ENCODE measurements around the gene COX6A2.
"Not testable (repeated sequence)": the region's sequence is repeated elsewhere in the genome, so short reads cannot be mapped to it uniquely, and the experiment has no call there.

The COX6A2 gene

DNA sequence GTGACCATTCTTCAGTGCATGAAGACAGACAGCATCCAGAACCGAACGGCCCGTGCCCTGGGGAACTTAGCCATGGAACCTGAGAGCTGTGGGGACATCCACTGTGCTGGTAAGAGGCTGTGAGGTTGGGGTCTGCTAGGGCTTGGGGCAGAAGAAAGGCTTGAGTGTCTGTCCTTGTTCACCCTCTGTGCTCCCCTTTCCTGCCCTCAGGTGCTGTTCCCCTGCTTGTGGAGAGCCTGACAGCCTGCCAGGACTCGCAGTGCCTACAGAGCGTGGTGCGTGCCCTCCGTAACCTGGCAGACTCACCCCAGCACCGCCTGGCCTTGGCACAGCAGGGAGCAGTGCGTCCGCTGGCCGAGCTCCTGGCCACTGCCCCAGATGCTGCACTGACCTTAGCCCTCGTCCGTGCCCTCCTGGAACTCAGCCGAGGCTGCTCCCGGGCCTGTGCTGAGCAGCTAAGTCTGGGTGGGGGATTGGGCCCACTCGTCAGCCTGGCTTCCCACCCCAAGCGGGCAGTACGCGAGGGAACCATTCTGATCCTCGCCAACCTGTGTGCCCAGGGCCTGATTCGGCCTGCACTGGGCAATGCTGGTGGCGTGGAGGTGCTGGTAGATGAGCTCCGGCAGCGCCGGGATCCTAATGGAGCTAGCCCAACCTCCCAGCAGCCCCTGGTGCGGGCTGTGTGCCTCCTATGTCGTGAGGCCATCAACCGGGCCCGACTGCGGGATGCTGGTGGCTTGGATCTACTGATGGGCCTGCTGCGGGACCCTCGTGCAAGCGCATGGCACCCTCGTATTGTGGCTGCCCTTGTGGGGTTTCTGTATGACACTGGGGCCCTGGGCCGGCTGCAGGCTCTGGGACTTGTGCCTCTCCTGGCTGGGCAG lies 34.0 kb upstream of the COX6A2 start:
- no peak for DNase-seq

GRCh38 chr16:31461201-31461920 lies 33.2 kb upstream of the COX6A2 start:
- DNase-seq = no peak

DNA sequence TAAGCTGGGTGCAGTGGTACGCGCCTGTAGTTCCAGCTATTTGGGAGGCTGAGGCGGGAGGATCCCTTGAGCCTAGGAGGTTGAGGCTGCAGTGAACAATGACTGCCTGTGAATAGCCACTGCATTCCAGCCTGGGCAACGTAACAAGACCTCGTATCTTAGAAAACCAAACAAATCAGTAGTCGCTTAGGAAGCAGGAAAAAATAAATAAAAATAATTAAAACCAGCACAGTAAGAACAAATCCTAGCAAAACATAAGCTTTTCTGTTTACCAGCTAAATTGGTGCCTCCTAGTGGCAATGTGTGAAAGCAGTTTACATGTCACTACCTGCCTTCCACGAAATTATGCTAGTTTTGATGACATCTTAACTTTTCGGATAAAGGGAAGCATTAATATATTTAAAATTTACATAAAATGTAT lies 32.4 kb upstream of the COX6A2 start:
- peak in 1 of 2 donors; percentile 72 for DNase-seq

GRCh38 chr16:31459687-31460581 lies 31.8 kb upstream of the COX6A2 start:
- peak; percentile 100 for DNase-seq

- peak; percentile 98 for DNase-seq
These were observed 30.9 kb upstream of the COX6A2 start, which contains the start of gene ARMC5 for GRCh38 chr16:31458844-31459686. ARMC5 (plus strand) TSS chr16:31459501; CDS start chr16:31459525, 24 bp downstream.

DNA sequence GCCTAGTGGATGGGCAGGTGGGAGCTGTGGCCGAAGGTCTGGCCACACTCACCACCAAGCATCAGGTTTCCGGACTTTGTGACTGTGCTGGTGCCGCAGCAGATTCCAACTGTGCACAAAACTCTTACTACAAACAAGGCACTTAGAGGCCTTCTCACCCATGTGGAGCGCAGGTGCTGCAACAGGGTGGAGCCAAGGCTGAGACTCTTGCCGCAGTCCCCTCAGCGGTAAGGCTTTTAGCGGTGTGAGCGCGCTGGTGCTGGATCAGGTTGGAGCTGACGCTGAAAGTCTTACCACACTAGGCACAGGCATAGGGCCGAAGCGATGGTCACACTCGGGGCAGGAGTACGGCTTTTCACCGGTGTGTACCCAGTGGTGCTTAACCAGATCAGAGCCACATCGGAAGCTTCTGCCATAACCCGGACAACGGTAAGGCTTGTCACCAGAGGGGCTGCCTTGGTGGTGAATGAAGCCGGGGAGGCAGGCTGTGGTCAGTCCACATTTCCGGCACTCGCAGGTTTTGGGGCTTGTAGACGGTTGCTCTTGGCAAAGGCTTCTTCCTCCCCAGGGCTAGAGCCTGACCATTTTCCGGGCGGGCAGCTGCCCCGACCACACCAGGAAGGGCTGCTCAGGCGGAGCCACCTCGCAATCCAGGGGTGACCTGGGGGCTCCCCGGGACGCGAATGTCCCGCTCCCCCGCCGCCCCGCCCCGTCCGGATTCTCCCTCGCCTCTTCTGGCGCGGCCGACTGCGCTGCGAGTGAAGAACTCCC lies 30.1 kb upstream of the COX6A2 start:
- DNase-seq = peak; percentile 50 to 71

GRCh38 chr16:31456988-31457360 lies 28.8 kb upstream of the COX6A2 start:
- DNase-seq = no peak

GRCh38 chr16:31455601-31456314 lies 27.6 kb upstream of the COX6A2 start:
- DNase-seq = peak in 1 of 2 donors; percentile 46

DNA sequence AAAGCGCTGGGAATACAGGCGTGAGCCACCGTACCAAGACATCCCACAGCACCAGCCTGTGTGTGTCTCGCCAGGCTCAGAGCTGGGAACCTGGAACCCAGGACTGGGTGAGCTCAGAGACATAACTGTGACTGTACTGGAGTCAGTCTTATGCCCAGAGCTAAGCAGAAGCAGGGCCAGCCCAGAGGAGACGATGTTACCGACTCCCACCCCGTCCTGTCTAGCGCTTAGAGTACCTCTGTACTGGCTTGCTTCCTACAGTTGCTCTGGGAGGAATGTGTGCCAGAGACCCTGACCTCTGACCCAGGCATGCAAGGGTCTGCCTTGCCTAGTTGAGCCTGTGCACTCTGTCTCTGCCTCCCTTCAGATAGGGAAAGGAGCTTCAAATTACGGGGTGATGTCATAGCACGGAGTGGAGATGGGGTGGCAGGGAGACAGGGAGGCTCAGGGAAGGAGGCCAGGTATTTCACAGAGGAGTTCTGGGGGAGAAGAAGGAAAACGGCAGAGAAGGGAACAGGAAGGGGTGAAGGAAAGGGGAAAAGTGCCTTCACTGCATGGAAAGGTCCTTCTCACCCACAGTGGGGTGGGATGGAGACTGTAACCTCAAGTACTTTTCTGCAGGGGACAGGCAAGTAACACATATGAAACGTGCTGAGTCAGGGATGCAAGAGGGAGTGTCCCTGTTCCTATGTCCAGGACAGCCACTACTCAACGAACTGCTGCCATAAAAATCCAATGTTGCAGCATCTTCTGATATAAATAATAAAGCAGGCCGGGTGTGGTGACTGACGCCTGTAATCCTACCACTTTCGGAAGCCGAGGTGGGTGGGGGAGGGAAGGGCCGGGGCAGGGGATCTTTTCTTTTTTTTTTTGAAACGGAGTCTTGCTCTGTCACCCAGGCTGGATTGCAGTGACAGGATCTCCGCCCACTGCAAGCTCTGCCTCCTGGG lies 25.4 kb upstream of the COX6A2 start:
- peak in 1 of 2 donors; percentile 58 for DNase-seq

GRCh38 chr16:31452631-31453106 lies 24.5 kb upstream of the COX6A2 start:
- DNase-seq = no peak

DNA sequence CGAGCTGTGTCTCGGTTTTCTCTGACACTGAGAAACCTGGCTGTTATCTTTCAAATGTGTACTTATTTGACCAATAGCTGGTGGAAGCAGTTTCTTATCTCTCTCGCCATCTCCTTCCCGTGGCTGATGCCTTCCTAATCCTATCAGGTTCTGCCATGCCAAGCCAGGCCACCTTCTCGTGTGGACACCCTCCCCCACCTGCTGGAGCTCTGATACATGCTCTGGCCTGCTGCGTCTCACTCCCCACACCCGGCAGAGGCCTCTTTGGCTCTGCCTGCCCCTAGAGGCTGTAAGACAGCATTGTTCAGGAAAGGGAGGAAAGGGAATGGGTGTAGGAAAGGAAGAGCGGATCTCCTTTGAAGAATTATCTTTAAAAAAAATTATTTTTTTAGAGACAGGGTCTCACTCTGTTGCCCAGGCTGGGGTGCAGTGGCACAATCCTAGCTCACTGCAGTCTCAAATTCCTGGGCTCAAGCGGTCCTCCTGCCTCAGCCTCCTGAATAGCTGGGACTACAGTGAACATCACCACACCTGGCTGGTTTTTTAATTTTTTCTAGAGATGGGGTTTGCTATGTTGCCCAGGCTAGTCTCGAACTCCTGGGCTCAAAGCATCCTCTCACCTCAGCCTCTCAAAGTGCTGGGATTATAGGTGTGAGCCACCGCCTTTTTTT lies 23.7 kb upstream of the COX6A2 start:
- DNase-seq = no peak

DNA sequence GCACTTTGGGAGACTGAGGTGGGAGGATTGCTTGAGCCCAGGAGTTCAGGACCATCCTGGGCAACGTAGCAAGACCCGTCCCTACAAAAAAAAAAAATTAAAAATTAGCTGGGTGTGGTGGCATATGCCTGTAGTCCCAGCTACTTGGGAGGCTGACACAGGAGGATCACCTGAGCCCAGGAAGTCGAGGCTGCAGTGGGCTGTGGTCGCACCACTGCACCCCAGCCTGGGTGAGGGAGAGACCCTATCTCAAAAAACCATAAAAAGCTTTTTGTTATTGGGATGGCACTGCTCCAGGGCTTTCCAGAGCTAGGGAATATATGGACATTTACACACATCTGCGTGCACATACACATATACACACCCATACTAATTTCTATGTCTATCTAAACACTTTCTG lies 23.0 kb upstream of the COX6A2 start:
- no peak for DNase-seq

- DNase-seq = not testable (repeated sequence)
These were observed 17.8 kb upstream of the COX6A2 start for GRCh38 chr16:31445931-31446330.

GRCh38 chr16:31441956-31442355 lies 13.8 kb upstream of the COX6A2 start:
- DNase-seq = no peak

GRCh38 chr16:31440516-31441184 lies 12.5 kb upstream of the COX6A2 start:
- no peak for DNase-seq

GRCh38 chr16:31439519-31439918 lies 11.4 kb upstream of the COX6A2 start:
- DNase-seq = no peak

GRCh38 chr16:31439023-31439422 lies 10.9 kb upstream of the COX6A2 start:
- not testable (repeated sequence) for DNase-seq

DNA sequence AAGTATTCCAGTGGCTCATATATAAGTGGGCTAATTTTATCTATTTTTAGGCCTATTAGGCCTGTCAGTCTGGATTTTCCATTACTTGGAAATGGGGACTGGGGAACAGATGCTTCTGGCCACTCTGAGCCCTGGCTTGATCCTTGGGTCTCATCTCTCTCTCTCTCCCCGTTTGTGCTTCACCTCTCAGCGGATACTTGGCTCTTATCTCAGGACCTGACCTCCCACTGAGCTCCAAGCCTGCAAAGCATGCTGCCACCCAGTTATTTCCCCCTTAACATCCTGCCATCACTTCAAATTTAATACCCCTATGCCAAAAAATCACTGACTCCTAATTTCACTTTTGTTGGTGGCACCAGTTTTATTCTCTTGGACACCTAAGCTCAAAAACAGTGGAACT lies 10.3 kb upstream of the COX6A2 start:
- no peak for DNase-seq
